ENCODE data around the gene LGALS3. TPM values are rescaled to one million over a fixed set of nuclear protein-coding genes. Genes with fewer than 3 reads are reported as not detected.

Gene LGALS3
- total RNA-seq, 1 donor from 2014 or later = 528 TPM

DNA sequence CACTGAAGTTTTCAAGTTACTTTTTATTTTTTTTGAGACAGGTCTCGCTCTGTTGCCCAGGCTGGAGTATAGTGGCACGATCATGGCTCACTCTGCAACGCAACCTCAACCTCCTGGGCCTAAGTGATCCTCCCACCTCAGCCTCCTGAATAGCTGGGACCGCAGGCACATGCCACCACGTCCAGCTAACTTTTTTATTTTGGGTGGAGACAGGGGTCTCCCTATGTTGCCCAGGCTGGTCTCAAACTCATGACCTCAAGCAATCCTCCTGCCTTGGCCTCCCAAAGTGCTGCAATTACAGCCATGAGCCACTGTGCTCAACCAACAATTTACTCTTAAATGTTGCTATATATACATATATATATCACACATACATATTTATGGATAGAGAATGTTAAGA lies 27.4 kb upstream of the LGALS3 start:
- TF ChIP-seq, protein P1, sequence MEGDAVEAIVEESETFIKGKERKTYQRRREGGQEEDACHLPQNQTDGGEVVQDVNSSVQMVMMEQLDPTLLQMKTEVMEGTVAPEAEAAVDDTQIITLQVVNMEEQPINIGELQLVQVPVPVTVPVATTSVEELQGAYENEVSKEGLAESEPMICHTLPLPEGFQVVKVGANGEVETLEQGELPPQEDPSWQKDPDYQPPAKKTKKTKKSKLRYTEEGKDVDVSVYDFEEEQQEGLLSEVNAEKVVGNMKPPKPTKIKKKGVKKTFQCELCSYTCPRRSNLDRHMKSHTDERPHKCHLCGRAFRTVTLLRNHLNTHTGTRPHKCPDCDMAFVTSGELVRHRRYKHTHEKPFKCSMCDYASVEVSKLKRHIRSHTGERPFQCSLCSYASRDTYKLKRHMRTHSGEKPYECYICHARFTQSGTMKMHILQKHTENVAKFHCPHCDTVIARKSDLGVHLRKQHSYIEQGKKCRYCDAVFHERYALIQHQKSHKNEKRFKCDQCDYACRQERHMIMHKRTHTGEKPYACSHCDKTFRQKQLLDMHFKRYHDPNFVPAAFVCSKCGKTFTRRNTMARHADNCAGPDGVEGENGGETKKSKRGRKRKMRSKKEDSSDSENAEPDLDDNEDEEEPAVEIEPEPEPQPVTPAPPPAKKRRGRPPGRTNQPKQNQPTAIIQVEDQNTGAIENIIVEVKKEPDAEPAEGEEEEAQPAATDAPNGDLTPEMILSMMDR (IDR thresholded peaks at IDR 0.05) = no peak
- ATAC-seq (no peak), DNase-seq (no peak)
- H3K36me3 ChIP-seq = no peaks in the 10 kb centered on the region
- no peaks in the 10 kb centered on the region for H3K27me3 ChIP-seq (ENCODE audit: low read depth)
- no peak overlapping the region for H3K4me3 ChIP-seq
- peaks cover 95% of the 10 kb centered on the region for H3K4me1 ChIP-seq
- H3K9me3 ChIP-seq = peaks cover 5% of the 10 kb centered on the region
- peak overlapping the region; percentile 89 for H3K27ac ChIP-seq
- intact Hi-C loops (cut with DNase I) = no loop called here

DNA sequence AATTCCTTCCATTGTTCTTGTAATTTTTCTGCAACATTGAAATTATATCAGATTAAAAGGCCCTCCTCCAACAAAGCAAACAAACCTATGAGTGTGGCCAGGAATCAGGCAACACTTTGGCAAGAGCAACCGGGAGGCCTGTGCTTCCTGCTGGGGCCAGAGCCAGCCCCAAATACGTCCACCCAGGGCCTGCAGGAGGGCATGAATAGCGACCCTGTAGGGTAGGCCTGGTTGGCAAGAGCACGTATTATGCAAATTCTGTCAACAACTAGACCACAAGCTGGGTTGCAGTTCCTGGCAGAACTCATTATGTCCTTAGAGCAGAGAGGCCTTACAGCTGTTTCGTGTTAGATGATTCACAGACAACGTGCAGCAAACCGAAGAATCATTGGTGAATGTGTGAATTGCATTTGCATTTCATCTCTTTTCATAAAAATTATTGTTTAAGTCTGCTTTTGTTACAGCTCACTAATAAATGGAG lies 26.9 kb upstream of the LGALS3 start:
- Histone ChIP-seq H3K27me3 (ENCODE audit: low read depth) (no peaks in the 10 kb centered on the region), H3K27ac (peak overlapping the region; percentile 89), H3K9me3 (peaks cover 5% of the 10 kb centered on the region), H3K4me1 (peaks cover 97% of the 10 kb centered on the region), H3K36me3 (no peaks in the 10 kb centered on the region), H3K4me3 (no peak overlapping the region)
- intact Hi-C loops (cut with DNase I) = no loop called here
- peak; percentile 84 for DNase-seq
- ATAC-seq = peak; percentile 86 to 89
- TF ChIP-seq, protein P1 (IDR thresholded peaks at IDR 0.05) = no peak

DNA sequence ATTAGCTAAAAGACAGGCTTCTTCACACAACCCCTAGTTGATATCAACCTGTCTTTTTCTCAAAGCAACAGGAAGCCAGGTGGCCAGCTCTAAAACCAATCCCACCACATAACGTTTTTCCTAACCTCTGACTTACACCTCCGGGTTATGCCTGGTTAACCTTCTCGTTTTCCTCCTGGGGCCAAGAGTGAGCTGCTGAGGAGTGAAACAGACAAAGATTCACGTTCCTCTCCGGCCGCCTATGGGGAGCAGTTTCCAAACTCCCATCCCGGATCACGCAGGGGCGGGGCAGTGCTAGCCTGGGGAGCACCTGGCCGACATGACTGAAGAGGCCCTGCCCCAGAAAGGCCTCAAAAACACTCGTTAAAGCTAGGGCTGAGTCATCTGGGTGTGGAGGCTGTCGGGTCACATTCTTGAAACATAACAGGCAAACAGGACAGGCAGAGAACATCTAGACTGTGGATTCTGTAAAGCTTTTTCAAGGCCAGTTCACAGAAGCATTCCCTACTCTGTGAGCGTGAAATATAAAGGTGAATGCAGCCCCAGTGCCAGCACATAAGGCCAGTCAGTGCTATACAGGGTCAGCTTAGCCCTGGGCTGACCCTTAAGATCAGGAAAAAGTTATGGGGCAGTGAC lies 25.9 kb upstream of the LGALS3 start:
- DNase-seq = peak; percentile 90
- intact Hi-C loops (cut with DNase I) = no loop called here
- Histone ChIP-seq H3K27ac (peak overlapping the region; percentile 89), H3K4me3 (peak overlapping the region; percentile 15), H3K27me3 (ENCODE audit: low read depth) (no peaks in the 10 kb centered on the region), H3K9me3 (peaks cover 5% of the 10 kb centered on the region), H3K4me1 (peaks cover 97% of the 10 kb centered on the region), H3K36me3 (no peaks in the 10 kb centered on the region)
- TF ChIP-seq, protein P1 (IDR thresholded peaks at IDR 0.05) = no peak
- peak; percentile 93 to 94 for ATAC-seq

DNA sequence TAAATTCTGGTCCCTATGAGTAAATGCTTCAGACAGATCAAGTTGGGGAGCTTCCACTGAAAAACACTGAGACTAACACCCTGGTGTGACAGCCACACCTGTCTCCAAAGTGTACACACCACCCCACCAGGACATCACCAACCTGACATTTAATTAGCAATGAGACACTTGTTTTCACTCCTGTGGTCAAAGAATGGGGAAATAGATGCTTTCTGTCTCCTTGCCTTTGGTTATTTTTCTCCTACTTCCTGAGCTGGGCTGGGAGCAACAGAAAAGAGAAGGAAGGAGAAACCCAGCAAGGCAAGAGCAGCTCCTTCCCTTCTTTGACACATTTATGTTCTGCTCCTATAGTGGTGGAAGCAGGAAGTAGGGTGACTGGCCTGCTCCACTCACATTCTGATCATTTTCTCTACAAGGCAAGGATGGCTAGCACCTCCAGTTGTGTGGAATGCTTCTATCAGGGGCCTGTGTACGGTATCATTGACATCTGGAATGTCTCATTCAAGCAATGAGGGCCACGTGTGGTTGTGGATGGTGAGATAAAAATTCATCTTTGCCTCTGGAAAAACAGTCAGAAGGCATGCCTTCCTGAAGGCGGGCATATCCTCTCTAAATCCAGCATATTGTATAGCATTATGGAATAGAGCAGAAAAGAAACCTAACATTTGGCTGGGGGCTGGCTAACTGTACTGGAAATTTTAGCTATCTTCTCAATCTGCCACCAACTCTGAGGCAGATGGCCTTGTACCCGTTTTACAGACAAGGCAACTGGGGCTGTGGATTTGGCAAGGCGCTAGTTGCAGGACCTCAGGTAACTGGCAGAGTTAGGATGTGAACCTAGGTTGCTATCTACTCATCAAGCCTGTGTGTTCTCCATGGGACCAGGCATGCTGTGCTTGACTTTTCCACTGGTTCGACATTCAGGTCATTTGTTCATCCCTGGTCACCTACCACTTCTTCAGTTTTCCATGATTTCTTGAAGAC lies 24.8 kb upstream of the LGALS3 start:
- TF ChIP-seq, protein P1 (IDR thresholded peaks at IDR 0.05) = no peak
- Histone ChIP-seq H3K9me3 (peaks cover 5% of the 10 kb centered on the region), H3K36me3 (no peaks in the 10 kb centered on the region), H3K27me3 (ENCODE audit: low read depth) (no peaks in the 10 kb centered on the region), H3K4me3 (no peak overlapping the region), H3K27ac (peak overlapping the region; percentile 89), H3K4me1 (peaks cover 96% of the 10 kb centered on the region)
- intact Hi-C loops (cut with DNase I) = no loop called here
- ATAC-seq (no peak), DNase-seq (no peak)

DNA sequence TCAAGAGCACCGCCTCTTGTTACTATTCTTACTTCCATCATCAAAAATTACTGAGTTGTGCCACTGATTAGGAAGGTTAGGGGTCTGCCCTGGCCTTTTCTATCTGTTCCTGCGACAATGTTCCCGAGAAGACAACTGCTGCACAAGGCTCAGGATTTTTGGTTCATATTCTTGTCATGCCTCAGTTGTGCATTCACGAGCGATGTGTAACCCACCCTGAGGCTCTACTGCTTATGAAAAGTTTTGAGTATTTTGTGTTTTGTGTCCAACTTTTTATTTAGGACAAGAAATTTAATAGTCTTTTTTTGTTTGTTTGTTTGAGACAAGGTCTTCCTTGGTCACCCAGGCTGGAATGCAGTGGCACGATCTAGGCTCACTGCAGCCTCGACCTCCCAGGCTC lies 23.1 kb upstream of the LGALS3 start:
- intact Hi-C loops (cut with DNase I) = no loop called here
- peak overlapping the region; percentile 89 for H3K27ac ChIP-seq
- ATAC-seq = no peak
- no peak overlapping the region for H3K4me3 ChIP-seq
- no peaks in the 10 kb centered on the region for H3K27me3 ChIP-seq (ENCODE audit: low read depth)
- TF ChIP-seq, protein P1 (IDR thresholded peaks at IDR 0.05) = no peak
- H3K4me1 ChIP-seq = peaks cover 79% of the 10 kb centered on the region
- H3K9me3 ChIP-seq = peaks cover 5% of the 10 kb centered on the region
- no peak for DNase-seq
- no peaks in the 10 kb centered on the region for H3K36me3 ChIP-seq

Data from lower lobe of right lung (tissue), 2 donors.